Activated T-helper 17 cell treated with anti-CD3 and anti-CD28 coated beads, Interleukin-2, amount 50 U/mL, for 72 hours (primary cell): ENCODE data around the gene GDPD2. TPM values are rescaled to one million over a fixed set of nuclear protein-coding genes. Genes with fewer than 3 reads are reported as not detected.

ENCODE experiments used
- ATAC-seq: fragments of 150-1000 bp; cut with Tn5 transposase; replicated peaks from 2 replicates; pipeline ENCODE4 v1.10.0; 2021; ENCODE audit warnings: mild to moderate bottlenecking, moderate library complexity
- H3K27ac Mint-ChIP-seq: one replicate; pipeline ENCODE4 v1.8.0; 2022; ENCODE audit warnings: mixed read lengths
- H3K27me3 Mint-ChIP-seq: one replicate; pipeline ENCODE4 v1.8.0; 2022; ENCODE audit warnings: mixed read lengths
- H3K36me3 Mint-ChIP-seq: one replicate; pipeline ENCODE4 v1.8.0; 2022; ENCODE audit warnings: low read depth, mild to moderate bottlenecking, mixed read lengths
- H3K4me1 Mint-ChIP-seq: one replicate; pipeline ENCODE4 v1.8.0; 2022; ENCODE audit warnings: mixed read lengths
- H3K4me3 Mint-ChIP-seq: one replicate; pipeline ENCODE4 v1.8.0; 2022; ENCODE audit warnings: mild to moderate bottlenecking, mixed read lengths
- H3K9me3 Mint-ChIP-seq: one replicate; pipeline ENCODE4 v1.8.0; 2022; ENCODE audit warnings: mixed read lengths
- total RNA-seq, 2 donors: library from RNA; stranded (reverse); gene quantifications; one replicate each; pipeline ENCODE4 v1.2.3, GENCODE V29; 2022

Gene GDPD2
- total RNA-seq, 2 donors from 2014 or later = 0.24 to 0.69 TPM

DNA sequence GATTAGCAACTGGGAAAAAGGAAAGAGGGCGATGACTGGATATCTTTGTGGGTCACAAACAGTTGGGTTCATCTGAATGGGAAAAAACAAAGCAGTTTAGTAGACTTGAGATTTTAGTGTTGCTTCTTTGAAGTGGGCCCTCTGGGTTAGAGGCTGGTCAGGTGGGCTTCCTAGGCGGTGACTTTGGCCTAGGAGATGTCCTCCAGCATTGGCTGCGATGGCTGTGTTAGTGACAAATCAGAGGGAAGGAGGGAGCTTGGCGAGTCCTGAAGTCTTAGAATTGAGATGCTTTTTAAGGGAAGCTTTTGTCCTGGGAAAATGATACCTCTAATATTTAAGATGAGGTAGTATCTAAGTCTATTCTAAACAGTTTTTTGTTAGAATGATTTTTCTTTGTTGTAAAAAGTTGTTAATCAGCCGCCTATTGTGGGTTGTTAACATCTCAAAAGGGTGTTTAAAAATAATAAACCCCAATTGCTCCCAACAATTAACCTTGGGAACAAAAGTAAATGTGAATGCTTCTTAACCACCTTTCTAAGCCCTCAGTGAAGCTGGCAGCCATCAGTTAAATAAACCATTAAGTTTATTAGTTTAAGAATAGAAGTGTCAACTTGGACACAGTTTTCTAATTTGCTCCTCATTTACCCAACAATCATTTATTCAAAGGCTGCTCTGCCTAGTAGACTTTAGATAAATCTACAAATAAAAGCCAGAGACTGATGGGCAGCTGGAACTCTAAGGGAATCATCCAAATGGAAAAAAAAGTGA is 53.2 kb downstream of the GDPD2 start:
- Mint-ChIP-seq H3K4me1 (peaks cover 10% of the 10 kb centered on the region), H3K36me3 (no peaks in the 10 kb centered on the region), H3K9me3 (no peaks in the 10 kb centered on the region), H3K4me3 (no peak overlapping the region), H3K27me3 (no peaks in the 10 kb centered on the region), H3K27ac (no peak overlapping the region)
- no peak for ATAC-seq

- Mint-ChIP-seq H3K4me3 (no peak overlapping the region), H3K9me3 (no peaks in the 10 kb centered on the region), H3K27me3 (no peaks in the 10 kb centered on the region), H3K4me1 (peaks cover 4% of the 10 kb centered on the region), H3K27ac (no peak overlapping the region), H3K36me3 (peaks cover 7% of the 10 kb centered on the region)
- no peak for ATAC-seq
Measured at GRCh38 chrX:70476934-70477733, 54.0 kb downstream of the GDPD2 start.

DNA sequence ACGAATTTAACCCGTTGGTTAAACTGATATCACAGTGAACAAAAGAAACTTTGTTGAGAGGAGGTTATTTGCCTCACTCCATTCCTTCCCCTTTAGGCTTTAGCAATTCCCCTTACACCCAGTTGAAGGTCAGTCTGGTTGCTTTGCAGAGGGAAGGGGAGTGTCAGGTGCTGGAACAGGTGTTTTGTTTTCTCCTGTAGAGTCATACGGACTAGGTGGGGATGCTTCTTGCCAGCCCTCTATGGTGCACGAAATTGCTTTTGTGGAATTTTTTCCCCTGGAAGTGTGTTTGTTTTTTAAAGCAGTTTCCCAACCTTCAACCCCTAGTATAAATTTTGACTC is 54.6 kb downstream of the GDPD2 start:
- no peaks in the 10 kb centered on the region for H3K9me3 Mint-ChIP-seq
- H3K27ac Mint-ChIP-seq = no peak overlapping the region
- no peak for ATAC-seq
- no peak overlapping the region for H3K4me3 Mint-ChIP-seq
- no peaks in the 10 kb centered on the region for H3K27me3 Mint-ChIP-seq
- peaks cover 7% of the 10 kb centered on the region for H3K36me3 Mint-ChIP-seq
- peaks cover 4% of the 10 kb centered on the region for H3K4me1 Mint-ChIP-seq

- H3K27ac Mint-ChIP-seq = no peak overlapping the region
- H3K4me3 Mint-ChIP-seq = no peak overlapping the region
- H3K4me1 Mint-ChIP-seq = peaks cover 4% of the 10 kb centered on the region
- no peaks in the 10 kb centered on the region for H3K9me3 Mint-ChIP-seq
- no peaks in the 10 kb centered on the region for H3K27me3 Mint-ChIP-seq
- no peak for ATAC-seq
- H3K36me3 Mint-ChIP-seq = peaks cover 7% of the 10 kb centered on the region
Measured at GRCh38 chrX:70478526-70479245, 55.6 kb downstream of the GDPD2 start.

DNA sequence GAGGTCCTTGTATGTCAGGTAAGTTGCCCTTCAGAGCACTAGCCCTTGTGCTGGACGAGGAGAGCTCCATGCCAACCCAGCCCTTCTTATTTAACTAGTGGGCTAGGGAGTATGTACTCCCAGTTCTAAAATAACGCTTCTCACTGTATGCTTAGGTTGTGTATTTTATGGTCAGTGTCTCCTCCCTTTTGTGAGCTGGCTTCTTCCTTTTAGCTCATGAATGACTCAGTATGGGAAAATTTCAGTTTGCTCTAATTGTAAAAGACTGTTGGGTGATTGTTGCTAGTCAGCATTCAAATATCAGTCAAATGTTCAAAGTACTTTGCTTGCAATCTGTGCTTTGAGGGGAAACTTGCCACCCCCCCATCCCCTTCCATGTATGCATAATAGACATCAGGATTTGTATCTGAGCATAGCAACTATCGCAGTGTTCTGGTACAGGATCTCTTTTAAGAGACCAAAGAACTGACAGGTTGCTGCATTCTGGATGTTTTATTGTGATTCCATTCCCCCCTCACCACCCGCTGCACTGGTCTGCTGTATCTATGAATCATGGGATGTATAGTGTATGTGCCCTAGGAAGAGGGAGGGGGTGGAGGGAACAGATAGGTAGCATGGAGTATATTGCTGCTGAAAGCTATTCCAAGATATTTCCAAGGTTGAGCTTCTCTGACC is 56.3 kb downstream of the GDPD2 start:
- Mint-ChIP-seq H3K4me1 (peaks cover 4% of the 10 kb centered on the region), H3K27ac (no peak overlapping the region), H3K27me3 (no peaks in the 10 kb centered on the region), H3K9me3 (no peaks in the 10 kb centered on the region), H3K4me3 (no peak overlapping the region), H3K36me3 (peaks cover 11% of the 10 kb centered on the region)
- ATAC-seq = peak; percentile 45

DNA sequence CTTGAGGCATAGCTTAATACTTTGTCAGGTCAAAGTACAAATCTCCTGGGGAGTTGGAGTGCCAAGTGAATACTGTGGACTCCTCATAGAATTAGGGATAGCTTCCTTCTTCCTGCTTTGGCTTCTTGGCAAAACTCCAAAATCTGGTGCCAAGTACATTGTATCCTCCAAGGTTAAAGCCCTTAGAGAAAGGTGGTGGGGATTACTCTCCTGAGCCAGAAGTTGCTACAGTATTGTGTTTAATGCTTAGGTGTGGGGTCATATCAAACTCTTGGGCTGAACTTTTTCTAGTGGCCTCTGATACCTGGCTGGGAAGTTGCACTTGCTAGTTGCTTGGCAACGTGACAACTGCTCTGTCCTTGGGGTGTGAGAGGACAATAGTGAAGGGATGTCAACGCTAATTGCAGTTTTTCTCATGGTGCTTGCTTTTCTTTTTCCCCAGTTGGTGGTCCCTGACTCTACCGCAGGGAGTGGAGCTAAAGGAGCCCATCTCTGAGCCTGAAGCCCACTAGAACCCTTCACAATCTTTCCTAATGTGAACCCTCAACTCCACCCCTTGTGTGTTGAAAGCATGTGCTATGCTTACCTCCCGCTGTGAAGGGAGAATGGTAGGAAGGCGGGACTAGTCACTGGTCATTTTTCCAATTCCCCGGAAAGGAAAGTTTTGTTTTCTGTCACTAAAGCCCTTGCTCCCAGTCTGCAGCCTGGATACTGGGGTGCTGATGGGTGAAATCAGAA is 57.0 kb downstream of the GDPD2 start:
- Mint-ChIP-seq H3K27me3 (no peaks in the 10 kb centered on the region), H3K36me3 (peaks cover 14% of the 10 kb centered on the region), H3K27ac (no peak overlapping the region), H3K4me3 (no peak overlapping the region), H3K9me3 (no peaks in the 10 kb centered on the region), H3K4me1 (peaks cover 4% of the 10 kb centered on the region)
- ATAC-seq = no peak

GRCh38 chrX:70480660-70481018 is 57.5 kb downstream of the GDPD2 start:
- no peak for ATAC-seq

GRCh38 chrX:70481471-70482270 is 58.6 kb downstream of the GDPD2 start:
- no peaks in the 10 kb centered on the region for H3K27me3 Mint-ChIP-seq
- H3K27ac Mint-ChIP-seq = no peak overlapping the region
- peaks cover 24% of the 10 kb centered on the region for H3K36me3 Mint-ChIP-seq
- ATAC-seq = no peak
- no peaks in the 10 kb centered on the region for H3K4me1 Mint-ChIP-seq
- H3K9me3 Mint-ChIP-seq = no peaks in the 10 kb centered on the region
- H3K4me3 Mint-ChIP-seq = no peak overlapping the region

More at GRCh38 chrX:70480660-70481018, 57.5 kb downstream of the GDPD2 start:
- Mint-ChIP-seq H3K4me1 (peaks cover under 1% of the 10 kb centered on the region), H3K36me3 (peaks cover 14% of the 10 kb centered on the region), H3K9me3 (no peaks in the 10 kb centered on the region), H3K27ac (no peak overlapping the region), H3K27me3 (no peaks in the 10 kb centered on the region), H3K4me3 (no peak overlapping the region)

GRCh38 chrX:70482300-70482699 is 59.2 kb downstream of the GDPD2 start:
- Mint-ChIP-seq H3K36me3 (peaks cover 30% of the 10 kb centered on the region), H3K9me3 (no peaks in the 10 kb centered on the region), H3K4me3 (no peak overlapping the region), H3K4me1 (no peaks in the 10 kb centered on the region), H3K27ac (no peak overlapping the region), H3K27me3 (no peaks in the 10 kb centered on the region)
- ATAC-seq = no peak

Other genes starting within 250 kb of the GDPD2 start
- gene DGAT2L6, start 245.8 kb upstream of the GDPD2 start, total RNA-seq = under 1 TPM in 1 of 2 donors, not detected in 1; 0.22 TPM
- not detected for gene AWAT1, start 188.7 kb upstream of the GDPD2 start, total RNA-seq
- gene P2RY4, start 163.1 kb upstream of the GDPD2 start, total RNA-seq = under 1 TPM; 0.35 to 0.85 TPM
- not detected for gene ARR3, start 155.0 kb upstream of the GDPD2 start, total RNA-seq
- gene RAB41, start 141.1 kb upstream of the GDPD2 start, total RNA-seq = not detected
- 10 to 100 TPM; 21.6 to 32.1 TPM for gene PDZD11, start 133.4 kb upstream of the GDPD2 start, total RNA-seq
- 10 to 100 TPM; 25.4 to 30.3 TPM for gene KIF4A, start 133.2 kb upstream of the GDPD2 start, total RNA-seq
- gene DLG3, start 21.5 kb downstream of the GDPD2 start, total RNA-seq = 10 to 100 TPM; 17.3 to 17.6 TPM